K562 (cell line): ENCODE data around the gene MED15. TPM values are rescaled to one million over a fixed set of nuclear protein-coding genes. Genes with fewer than 3 reads are reported as not detected.

Source experiments
- ARID2 ChIP-seq: fragments of 450-650 bp; IDR thresholded peaks from 2 replicates; pipeline ENCODE4 v1.6.1; 2017; ENCODE audit warnings: antibody characterized with exemption, mild to moderate bottlenecking
- CSDE1 ChIP-seq, 2 experiments: fragments of 450-650 bp; IDR thresholded peaks; 2 replicates each; pipeline ENCODE4 v1.6.1; 2016; ENCODE audit warnings: mild to moderate bottlenecking in 1 of 2
- CUX1 ChIP-seq: fragments of 200-800 bp; sonication (Bioruptor generic); IDR thresholded peaks from 2 replicates; pipeline ENCODE4 v1.6.1; 2016; ENCODE audit warnings: missing genetic modification characterization, missing compliant biosample characterization
- E4F1 ChIP-seq: fragments of 250-450 bp; sonication (Bioruptor Pico); IDR thresholded peaks from 2 replicates; pipeline ENCODE4 v1.5.0; 2021; ENCODE audit warnings: mild to moderate bottlenecking, borderline replicate concordance
- JUNB ChIP-seq: fragments of 450-650 bp; formaldehyde crosslinking; conservative IDR thresholded peaks from 2 replicates; pipeline ENCODE4 v1.4.0; 2020; ENCODE audit warnings: mild to moderate bottlenecking
- KLF16 ChIP-seq: IDR thresholded peaks from 2 replicates; pipeline ENCODE4 v1.6.1; 2016; ENCODE audit warnings: antibody characterized with exemption
- NFE2L1 ChIP-seq: fragments of 450-650 bp; IDR thresholded peaks from 2 replicates; pipeline ENCODE4 v1.6.1; 2016; ENCODE audit warnings: missing genetic modification characterization, low read depth, mild to moderate bottlenecking, missing compliant biosample characterization, moderate library complexity, borderline replicate concordance
- PHB ChIP-seq: fragments of 250-450 bp; sonication (Bioruptor Pico); IDR thresholded peaks from 2 replicates; pipeline ENCODE4 v1.5.0; 2021
- POLR2G ChIP-seq: fragments of 200-400 bp; formaldehyde crosslinking; IDR thresholded peaks from 2 replicates; pipeline ENCODE4 v1.6.1; 2017; ENCODE audit warnings: low read depth, mild to moderate bottlenecking, antibody characterized with exemption, low read length, moderate library complexity
- RBFOX2 ChIP-seq: fragments of 200-400 bp; formaldehyde crosslinking; IDR thresholded peaks from 2 replicates; pipeline ENCODE4 v1.6.1; 2017; ENCODE audit warnings: low read depth, mild to moderate bottlenecking, low read length, moderate library complexity
- SIN3A ChIP-seq, 2 experiments: fragments of 150-350 bp in 1 of 2; IDR thresholded peaks; 2 replicates each; pipeline ENCODE4 v1.6.1; 2011 to 2016; ENCODE audit warnings: borderline replicate concordance in 2 of 2, low read depth in 2 of 2, low read length in 2 of 2, mild to moderate bottlenecking in 2 of 2, moderate library complexity in 2 of 2; ENCODE audit not compliant: control insufficient read depth in 1 of 2
- SNRNP70 ChIP-seq: fragments of 200-400 bp; formaldehyde crosslinking; optimal IDR thresholded peaks from 2 replicates; pipeline ENCODE3; 2017; ENCODE audit warnings: low read depth, low read length
- TCF7 ChIP-seq: sonication (generic); IDR thresholded peaks from 2 replicates; pipeline ENCODE4 v1.6.1; 2016; ENCODE audit warnings: antibody characterized with exemption, borderline replicate concordance
- TSC22D4 ChIP-seq: fragments of 450-650 bp; IDR thresholded peaks from 2 replicates; pipeline ENCODE4 v1.6.1; 2016; ENCODE audit warnings: missing genetic modification characterization, missing biosample characterization, control low read depth
- ZNF395 ChIP-seq: fragments of 200-800 bp; sonication (Bioruptor generic); IDR thresholded peaks from 2 replicates; pipeline ENCODE4 v1.6.1; 2017; ENCODE audit warnings: missing genetic modification characterization, missing compliant biosample characterization
- polyA plus RNA-seq, 8 experiments: library from polyadenylated mRNA; depleted of rRNA in 4 of 8; stranded (reverse) in 5 of 8; unstranded in 3 of 8; fragments of >200 nt; fragmentation: Nextera tagmentation in 2 of 8; fragmentation: Illumina TruSeq in 1 of 8; extraction: Ambion mirVana in 2 of 8; extraction: Trizol in 1 of 8; gene quantifications; 2 replicates each; pipeline versions ENCODE4 v1.2.1 to v1.2.3, GENCODE V29; 2011 to 2014; ENCODE audit warnings: inconsistent platforms in 1 of 8, missing spikeins in 1 of 8
- total RNA-seq, 7 experiments: library from RNA; depleted of rRNA in 6 of 7; stranded (reverse); fragments of >200 nt in 6 of 7; fragmentation: Illumina TruSeq in 2 of 7; extraction: Trizol in 2 of 7; gene quantifications; 2 replicates each; pipeline versions ENCODE4 v1.2.1 to v1.2.3, GENCODE V29; 2011 to 2021; ENCODE audit warnings: low replicate concordance in 1 of 7
- TF ChIP-seq, protein P1 (sequence below), 2 experiments: IDR thresholded peaks; 2 replicates each; pipeline ENCODE4 v1.6.1; 2011; ENCODE audit warnings: borderline replicate concordance in 1 of 2, control low read depth in 1 of 2, low read depth in 1 of 2, low read length in 1 of 2, mild to moderate bottlenecking in 1 of 2, mixed read lengths in 1 of 2, moderate library complexity in 1 of 2; ENCODE audit not compliant: insufficient read depth in 1 of 2, insufficient read length in 1 of 2, poor library complexity in 1 of 2, severe bottlenecking in 1 of 2; ENCODE audit errors: extremely low read depth in 1 of 2

The MED15 gene
- total and polyA plus RNA-seq, 9 of the 15 experiments (the other 6 are each of a cell fraction or from before 2014, with no cell fraction given), result 4.0 to 271 (median 60.1) TPM

DNA sequence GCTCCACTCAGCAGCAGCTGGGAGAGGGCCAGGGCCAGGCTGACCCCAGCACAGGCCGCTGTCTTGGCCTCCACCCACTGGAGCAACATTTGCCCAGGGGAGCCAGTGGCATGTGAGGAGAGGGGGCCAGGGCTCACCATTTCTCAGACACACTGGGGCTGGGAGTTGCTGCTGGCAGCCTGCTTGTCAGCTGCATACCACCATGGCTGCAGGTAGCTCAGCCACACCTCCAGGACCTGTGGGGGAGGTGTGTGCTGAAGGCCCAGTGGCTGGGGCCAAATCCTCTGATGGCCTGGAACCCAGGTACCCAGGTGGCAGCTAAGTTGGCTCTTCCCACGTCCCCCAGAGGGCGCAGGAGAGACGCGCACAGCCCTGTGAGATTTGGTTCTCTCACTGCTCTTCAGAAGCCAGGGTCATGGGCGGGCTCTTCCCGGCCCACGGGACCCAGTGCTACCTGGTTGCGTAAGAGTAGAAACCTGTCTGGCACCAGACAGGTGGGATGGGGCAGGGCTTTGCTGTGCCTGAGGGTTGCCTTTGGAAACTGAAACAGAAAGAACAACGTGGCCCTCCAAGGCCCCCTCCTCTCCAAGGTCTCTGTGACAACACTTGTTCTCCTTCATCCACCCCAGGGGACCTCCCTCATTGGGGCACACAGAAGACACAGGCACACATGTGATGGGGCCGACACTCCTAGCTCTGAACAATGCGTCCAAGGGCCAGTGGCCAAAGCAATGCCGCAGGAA lies 98.8 kb downstream of the MED15 start (continued):
- TF ChIP-seq CUX1 (CRISPR knock-in tag), result no peak
- no peak for TF ChIP-seq ZNF395 (CRISPR knock-in tag)
- peak; percentile 74 for TF ChIP-seq TCF7
- TF ChIP-seq NFE2L1, result no peak
- no peak for TF ChIP-seq SIN3A (IDR thresholded peaks at IDR 0.05; ENCODE audit: borderline replicate concordance in 2 of 2, control insufficient read depth in 1 of 2, low read depth in 2 of 2, low read length in 2 of 2)
- TF ChIP-seq CSDE1 (IDR thresholded peaks at IDR 0.05), result no peak
- no peak; the same call in 1 of the 2 replicates for TF ChIP-seq JUNB (CRISPR knock-in tag)
- no peak for TF ChIP-seq SNRNP70
- peak; percentile 71; the same call in 1 of the 2 replicates for TF ChIP-seq E4F1
- peak; percentile 98 for TF ChIP-seq ARID2
- TF ChIP-seq RBFOX2, result peak; percentile 34; the same call in 1 of the 2 replicates
- no peak for TF ChIP-seq TSC22D4 (tag)
- peak; percentile 74; the same call in 1 of the 2 replicates for TF ChIP-seq PHB (CRISPR knock-in tag)
- peak; percentile 72; the same call in 1 of the 2 replicates for TF ChIP-seq KLF16
- TF ChIP-seq POLR2G, result peak; percentile 41; the same call in 1 of the 2 replicates
- TF ChIP-seq, protein P1, sequence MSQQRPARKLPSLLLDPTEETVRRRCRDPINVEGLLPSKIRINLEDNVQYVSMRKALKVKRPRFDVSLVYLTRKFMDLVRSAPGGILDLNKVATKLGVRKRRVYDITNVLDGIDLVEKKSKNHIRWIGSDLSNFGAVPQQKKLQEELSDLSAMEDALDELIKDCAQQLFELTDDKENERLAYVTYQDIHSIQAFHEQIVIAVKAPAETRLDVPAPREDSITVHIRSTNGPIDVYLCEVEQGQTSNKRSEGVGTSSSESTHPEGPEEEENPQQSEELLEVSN (IDR thresholded peaks at IDR 0.05; ENCODE audit: borderline replicate concordance in 1 of 2, extremely low read depth in 1 of 2, insufficient read depth in 1 of 2, insufficient read length in 1 of 2, low read depth in 1 of 2, low read length in 1 of 2, poor library complexity in 1 of 2, severe bottlenecking in 1 of 2), result peak in 1 of 2 experiments; percentile 15
